ENCODE data around the gene MRPL32. TPM values are rescaled to one million over a fixed set of nuclear protein-coding genes. Genes with fewer than 3 reads are reported as not detected.

Gene MRPL32
- total RNA-seq, 1 experiment from 2014 or later = 47.5 TPM

Other genes with a start within 250 kb of the MRPL32 start
- 5.3 TPM for gene C7orf25, start 20.3 kb upstream of the MRPL32 start, total RNA-seq (2021; ENCODE audit: unreplicated experiment)
- gene PSMA2, start 202 bp upstream of the MRPL32 start, total RNA-seq (2021; ENCODE audit: unreplicated experiment) = 152 TPM
- 5.6 TPM for gene HECW1, start 180.3 kb downstream of the MRPL32 start, total RNA-seq (2021; ENCODE audit: unreplicated experiment)

Data from HCT116 (cell line).